HCT116 (cell line): ENCODE data around the gene CSGALNACT2. TPM values are rescaled to one million over a fixed set of nuclear protein-coding genes. Genes with fewer than 3 reads are reported as not detected.

Experiments used
- ATAC-seq: fragments of 200-7000 bp; cut with Tn5 transposase; 2 replicates; pipeline ENCODE4 v1.9.1; 2020; ENCODE audit warnings: mild to moderate bottlenecking, moderate library complexity
- BruUV-seq: library from RNA; stranded (reverse); fragments of 400-500 nt; replicated peaks from 2 replicates; lab custom pipeline; 2021; lab: Mats Ljungman, UMichigan
- CTCF ChIA-PET: fragments of 300-600 bp; sonication (Branson Sonifier 250); formaldehyde crosslinking; loops from one replicate; lab custom pipeline; 2021; ENCODE audit warnings: antibody characterized with exemption; lab: Charles Lee
- POLR2A ChIA-PET: fragments of 300-600, 350-600 bp; sonication (Branson Sonifier 250); formaldehyde crosslinking; loops from one replicate; lab custom pipeline; 2021; ENCODE audit warnings: antibody characterized with exemption; lab: Charles Lee
- RAD21 ChIA-PET, 2 experiments: fragments of 300-600 bp; sonication (Branson Sonifier 250); formaldehyde crosslinking; loops; one replicate each; lab custom pipeline; 2023; ENCODE audit warnings: low total read pairs in 2 of 2; ENCODE audit not compliant: uncharacterized antibody in 2 of 2, unreplicated experiment in 2 of 2, low non-redundant PET in 1 of 2; lab: Charles Lee
- DNase-seq: peaks from one replicate; pipeline ENCODE4 v3.0.0-alpha.2; 2010; ENCODE audit warnings: low read depth, low spot score
- H2AFZ ChIP-seq: fragments of 200-600 bp; shearing (Covaris generic), sonication (generic); 2 replicates; pipeline ENCODE4 v1.6.1; 2017; ENCODE audit warnings: low read depth, mixed run types, mixed read lengths, antibody characterized with exemption, low read length; ENCODE audit not compliant: poor library complexity, severe bottlenecking
- H3K27ac ChIP-seq: 2 replicates; pipeline ENCODE4 v1.5.1; 2012; ENCODE audit warnings: low read depth, low read length
- H3K27me3 ChIP-seq: fragments of 200-600 bp; sonication (generic); 2 replicates; pipeline ENCODE4 v1.6.1; 2016; ENCODE audit warnings: mixed run types, low read length, mixed read lengths; ENCODE audit not compliant: insufficient read depth
- H3K36me3 ChIP-seq, 2 experiments: fragments of 200-500 bp in 1 of 2; fragments of 200-600 bp in 1 of 2; sonication (Bioruptor generic) in 1 of 2; sonication (generic) in 1 of 2; 2 replicates each; pipeline versions ENCODE4 v1.5.1 to v1.6.1; 2014 to 2016; ENCODE audit warnings: low read length in 2 of 2, inconsistent platforms in 1 of 2, mixed read lengths in 1 of 2, mixed run types in 1 of 2; ENCODE audit not compliant: insufficient read depth in 2 of 2, control insufficient read depth in 1 of 2
- H3K4me1 ChIP-seq, 2 experiments: fragments of 200-600 bp in 1 of 2; sonication (generic) in 1 of 2; 2 replicates each; pipeline versions ENCODE4 v1.5.1 to v1.6.1; 2012 to 2017; ENCODE audit warnings: low read length in 2 of 2, inconsistent platforms in 1 of 2, mild to moderate bottlenecking in 1 of 2, mixed read lengths in 1 of 2, mixed run types in 1 of 2, moderate library complexity in 1 of 2; ENCODE audit not compliant: insufficient read depth in 2 of 2, control insufficient read depth in 1 of 2
- H3K4me2 ChIP-seq: fragments of 200-600 bp; sonication (generic); 2 replicates; pipeline ENCODE4 v1.6.1; 2017; ENCODE audit warnings: mixed run types, low read length, mixed read lengths
- H3K4me3 ChIP-seq, 2 experiments: fragments of 200-600 bp in 1 of 2; sonication (generic) in 1 of 2; replicated peaks in 1 of 2; 2 replicates each; pipeline ENCODE4 v1.5.1; 2011 to 2016; ENCODE audit warnings: low read length in 2 of 2, control low read depth in 1 of 2, low read depth in 1 of 2, mild to moderate bottlenecking in 1 of 2, mixed read lengths in 1 of 2, mixed run types in 1 of 2
- H3K79me2 ChIP-seq: fragments of 200-600 bp; sonication (generic); 2 replicates; pipeline ENCODE4 v1.6.1; 2017; ENCODE audit warnings: mild to moderate bottlenecking, mixed run types, low read length, moderate library complexity, mixed read lengths; ENCODE audit not compliant: insufficient read depth
- H3K9ac ChIP-seq: fragments of 200-600 bp; sonication (generic); 2 replicates; pipeline ENCODE4 v1.6.1; 2016; ENCODE audit warnings: low read length, mixed read lengths
- H3K9me2 ChIP-seq: fragments of 200-600 bp; sonication (generic), shearing (Covaris generic); 2 replicates; pipeline ENCODE4 v1.6.1; 2017; ENCODE audit warnings: mixed run types, mild to moderate bottlenecking, moderate library complexity; ENCODE audit not compliant: insufficient read depth
- H3K9me3 ChIP-seq, 2 experiments: fragments of 200-500 bp in 1 of 2; fragments of 200-600 bp in 1 of 2; sonication (Bioruptor generic) in 1 of 2; sonication (generic) in 1 of 2; 2 replicates each; pipeline ENCODE4 v1.6.1; 2014 to 2017; ENCODE audit warnings: low read length in 2 of 2, mixed read lengths in 2 of 2, inconsistent platforms in 1 of 2, low read depth in 1 of 2, mild to moderate bottlenecking in 1 of 2, mixed run types in 1 of 2, moderate library complexity in 1 of 2; ENCODE audit not compliant: control insufficient read depth in 1 of 2, insufficient read depth in 1 of 2
- H4K20me1 ChIP-seq: fragments of 200-600 bp; sonication (generic), shearing (Covaris generic); 2 replicates; pipeline ENCODE4 v1.6.1; 2017; ENCODE audit warnings: mixed run types, mild to moderate bottlenecking, moderate library complexity; ENCODE audit not compliant: insufficient read depth
- ATF3 ChIP-seq: IDR thresholded peaks from 2 replicates; pipeline ENCODE4 v1.6.1; 2012
- CBX3 ChIP-seq: IDR thresholded peaks from 2 replicates; pipeline ENCODE4 v1.6.1; 2012; ENCODE audit warnings: low read depth
- CEBPB ChIP-seq: IDR thresholded peaks from 2 replicates; pipeline ENCODE4 v1.6.1; 2012; ENCODE audit warnings: low read depth
- ELF1 ChIP-seq: IDR thresholded peaks from 2 replicates; pipeline ENCODE4 v1.6.1; 2012; ENCODE audit warnings: low read depth, borderline replicate concordance
- EZH2phosphoT487 ChIP-seq: fragments of 200-600 bp; IDR thresholded peaks from 2 replicates; pipeline ENCODE4 v1.6.1; 2018; ENCODE audit warnings: antibody characterized with exemption, borderline replicate concordance
- FOSL1 ChIP-seq: IDR thresholded peaks from 2 replicates; pipeline ENCODE4 v1.6.1; 2012; ENCODE audit warnings: low read depth
- MAX ChIP-seq: IDR thresholded peaks from 2 replicates; pipeline ENCODE4 v1.6.1; 2012
- POLR2AphosphoS5 ChIP-seq: IDR thresholded peaks from 2 replicates; pipeline ENCODE4 v1.6.1; 2011; ENCODE audit warnings: mild to moderate bottlenecking, low read depth, low read length, moderate library complexity
- RAD21 ChIP-seq: IDR thresholded peaks from 2 replicates; pipeline ENCODE4 v1.6.1; 2012; ENCODE audit warnings: low read depth, mild to moderate bottlenecking
- SIN3A ChIP-seq: IDR thresholded peaks from 2 replicates; pipeline ENCODE4 v1.6.1; 2012; ENCODE audit warnings: low read depth
- SRF ChIP-seq: IDR thresholded peaks from 2 replicates; pipeline ENCODE4 v1.6.1; 2012; ENCODE audit warnings: low read depth
- TCF7L2 ChIP-seq: IDR thresholded peaks from 2 replicates; pipeline ENCODE4 v1.7.0; 2011; ENCODE audit warnings: borderline replicate concordance, inconsistent platforms; ENCODE audit not compliant: insufficient read depth, insufficient read length; ENCODE audit errors: extremely low read depth
- ZFX ChIP-seq: fragments of 450-650 bp; IDR thresholded peaks from 2 replicates; pipeline ENCODE4 v1.6.1; 2017
- intact Hi-C: fragments of 100-400 bp; cut with micrococcal nuclease; formaldehyde crosslinking; loops from 2 replicates; pipeline ENCODE4 v1.10.0; 2022
- total RNA-seq: library from RNA; stranded (reverse); gene quantifications from one replicate; pipeline ENCODE4 v1.2.1, GENCODE V29; 2021; ENCODE audit not compliant: unreplicated experiment
- TF ChIP-seq, protein P1 (sequence below): IDR thresholded peaks from 2 replicates; pipeline ENCODE4 v1.6.1; 2012; ENCODE audit warnings: low read depth
- TF ChIP-seq, protein P2 (sequence below), 3 experiments: fragments of 200-600 bp in 1 of 3; sonication (generic) in 1 of 3; IDR thresholded peaks in 2 of 3; conservative IDR thresholded peaks in 1 of 3; 2 replicates each; pipeline ENCODE4 v1.5.1; 2012 to 2017; ENCODE audit warnings: low read depth in 2 of 3, low read length in 2 of 3, antibody characterized with exemption in 1 of 3, borderline replicate concordance in 1 of 3, control low read depth in 1 of 3, mild to moderate bottlenecking in 1 of 3, mixed read lengths in 1 of 3, mixed run types in 1 of 3, moderate library complexity in 1 of 3; ENCODE audit not compliant: insufficient read depth in 1 of 3

The CSGALNACT2 gene
- total RNA-seq, 1 experiment from 2014 or later = 9.9 TPM

GRCh38 chr10:43100366-43100765, 37.9 kb upstream of the CSGALNACT2 start:
- H4K20me1 ChIP-seq = no peaks in the 10 kb centered on the region
- no TSS peak for BruUV-seq
- H3K79me2 ChIP-seq = no peaks in the 10 kb centered on the region
- RAD21 ChIA-PET = no interaction called here
- H3K4me1 ChIP-seq = peaks cover 0 to 4% of the 10 kb centered on the region in 2 experiments; a peak in 2 of 4 replicates
- no peak overlapping the region for H3K4me3 ChIP-seq
- no peak overlapping the region for H3K27ac ChIP-seq
- H3K36me3 ChIP-seq = no peaks in the 10 kb centered on the region
- no peak for ATAC-seq
- no peaks in the 10 kb centered on the region for H3K9me3 ChIP-seq
- POLR2A ChIA-PET = no interaction called here
- intact Hi-C loops = no loop called here
- CTCF ChIA-PET = no interaction called here
- no peak overlapping the region for H2AFZ ChIP-seq
- no peak overlapping the region for H3K4me2 ChIP-seq
- TF ChIP-seq RAD21 = no peak
- TF ChIP-seq ELF1 = no peak
- TF ChIP-seq POLR2AphosphoS5 = no peak
- no peak for TF ChIP-seq CBX3
- TF ChIP-seq ATF3 = no peak
- TF ChIP-seq MAX = no peak
- no peak for TF ChIP-seq SRF
- TF ChIP-seq EZH2phosphoT487 = no peak
- no peak for TF ChIP-seq CEBPB
- TF ChIP-seq, protein P1, sequence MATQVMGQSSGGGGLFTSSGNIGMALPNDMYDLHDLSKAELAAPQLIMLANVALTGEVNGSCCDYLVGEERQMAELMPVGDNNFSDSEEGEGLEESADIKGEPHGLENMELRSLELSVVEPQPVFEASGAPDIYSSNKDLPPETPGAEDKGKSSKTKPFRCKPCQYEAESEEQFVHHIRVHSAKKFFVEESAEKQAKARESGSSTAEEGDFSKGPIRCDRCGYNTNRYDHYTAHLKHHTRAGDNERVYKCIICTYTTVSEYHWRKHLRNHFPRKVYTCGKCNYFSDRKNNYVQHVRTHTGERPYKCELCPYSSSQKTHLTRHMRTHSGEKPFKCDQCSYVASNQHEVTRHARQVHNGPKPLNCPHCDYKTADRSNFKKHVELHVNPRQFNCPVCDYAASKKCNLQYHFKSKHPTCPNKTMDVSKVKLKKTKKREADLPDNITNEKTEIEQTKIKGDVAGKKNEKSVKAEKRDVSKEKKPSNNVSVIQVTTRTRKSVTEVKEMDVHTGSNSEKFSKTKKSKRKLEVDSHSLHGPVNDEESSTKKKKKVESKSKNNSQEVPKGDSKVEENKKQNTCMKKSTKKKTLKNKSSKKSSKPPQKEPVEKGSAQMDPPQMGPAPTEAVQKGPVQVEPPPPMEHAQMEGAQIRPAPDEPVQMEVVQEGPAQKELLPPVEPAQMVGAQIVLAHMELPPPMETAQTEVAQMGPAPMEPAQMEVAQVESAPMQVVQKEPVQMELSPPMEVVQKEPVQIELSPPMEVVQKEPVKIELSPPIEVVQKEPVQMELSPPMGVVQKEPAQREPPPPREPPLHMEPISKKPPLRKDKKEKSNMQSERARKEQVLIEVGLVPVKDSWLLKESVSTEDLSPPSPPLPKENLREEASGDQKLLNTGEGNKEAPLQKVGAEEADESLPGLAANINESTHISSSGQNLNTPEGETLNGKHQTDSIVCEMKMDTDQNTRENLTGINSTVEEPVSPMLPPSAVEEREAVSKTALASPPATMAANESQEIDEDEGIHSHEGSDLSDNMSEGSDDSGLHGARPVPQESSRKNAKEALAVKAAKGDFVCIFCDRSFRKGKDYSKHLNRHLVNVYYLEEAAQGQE = no peak
- TF ChIP-seq TCF7L2 = no peak
- no peak for TF ChIP-seq ZFX
- TF ChIP-seq SIN3A = no peak
- TF ChIP-seq, protein P2, sequence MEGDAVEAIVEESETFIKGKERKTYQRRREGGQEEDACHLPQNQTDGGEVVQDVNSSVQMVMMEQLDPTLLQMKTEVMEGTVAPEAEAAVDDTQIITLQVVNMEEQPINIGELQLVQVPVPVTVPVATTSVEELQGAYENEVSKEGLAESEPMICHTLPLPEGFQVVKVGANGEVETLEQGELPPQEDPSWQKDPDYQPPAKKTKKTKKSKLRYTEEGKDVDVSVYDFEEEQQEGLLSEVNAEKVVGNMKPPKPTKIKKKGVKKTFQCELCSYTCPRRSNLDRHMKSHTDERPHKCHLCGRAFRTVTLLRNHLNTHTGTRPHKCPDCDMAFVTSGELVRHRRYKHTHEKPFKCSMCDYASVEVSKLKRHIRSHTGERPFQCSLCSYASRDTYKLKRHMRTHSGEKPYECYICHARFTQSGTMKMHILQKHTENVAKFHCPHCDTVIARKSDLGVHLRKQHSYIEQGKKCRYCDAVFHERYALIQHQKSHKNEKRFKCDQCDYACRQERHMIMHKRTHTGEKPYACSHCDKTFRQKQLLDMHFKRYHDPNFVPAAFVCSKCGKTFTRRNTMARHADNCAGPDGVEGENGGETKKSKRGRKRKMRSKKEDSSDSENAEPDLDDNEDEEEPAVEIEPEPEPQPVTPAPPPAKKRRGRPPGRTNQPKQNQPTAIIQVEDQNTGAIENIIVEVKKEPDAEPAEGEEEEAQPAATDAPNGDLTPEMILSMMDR (IDR thresholded peaks at IDR 0.05 in 2 of 3, conservative IDR thresholded peaks at IDR 0.05 in 1 of 3; ENCODE audit: borderline replicate concordance in 1 of 3, insufficient read depth in 1 of 3, low read depth in 2 of 3, low read length in 2 of 3) = no peak
- TF ChIP-seq FOSL1 = no peak
- TF ChIP-seq, all 23 proteins: peak for 0
- H3K9me2 ChIP-seq = no peaks in the 10 kb centered on the region
- no peak for DNase-seq
- H3K27me3 ChIP-seq = no peaks in the 10 kb centered on the region
- no peak overlapping the region for H3K9ac ChIP-seq
